ENCODE measurements around the gene PPIC.

Gene PPIC

DNA sequence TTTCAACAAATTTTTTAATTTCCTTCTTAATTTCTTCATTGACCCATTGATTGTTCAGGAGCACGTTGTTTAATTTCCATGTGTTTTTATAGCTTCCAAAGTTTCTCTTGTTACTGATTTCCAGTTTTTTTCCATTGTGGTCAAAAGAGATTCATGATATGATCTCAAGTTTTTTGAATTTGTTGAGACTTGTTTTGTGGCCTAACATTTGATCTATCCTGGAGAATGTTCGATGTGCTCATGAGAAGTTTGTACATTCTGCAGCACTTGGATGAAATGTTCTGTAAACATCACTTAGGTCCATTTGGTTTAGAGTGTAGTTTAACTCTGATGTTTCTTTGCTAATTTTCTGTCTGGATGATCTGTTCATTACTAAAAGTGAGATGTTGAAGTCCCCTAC, 14.7 kb upstream of the PPIC start:
- H3K27ac ChIP-seq (ENCODE audit: low read depth, low read length), result no peak overlapping the region
- H3K9ac ChIP-seq (ENCODE audit: low read depth in 1 of 2, low read length in 2 of 2), result no peak overlapping the region
- H3K4me3 ChIP-seq (ENCODE audit: low read depth in 1 of 2, low read length in 2 of 2), result no peak overlapping the region
- H3K36me3 ChIP-seq (ENCODE audit: control insufficient read depth in 1 of 2, insufficient read depth in 2 of 2, low read length in 2 of 2), result no peaks in the 10 kb centered on the region
- H3K4me1 ChIP-seq (ENCODE audit: control insufficient read depth in 1 of 2, insufficient read depth in 2 of 2, low read length in 2 of 2), result no peaks in the 10 kb centered on the region
- peaks cover 0 to 3% of the 10 kb centered on the region in 2 donors for H3K27me3 ChIP-seq (ENCODE audit: control insufficient read depth in 1 of 2, insufficient read depth in 2 of 2, low read length in 2 of 2)
- H3K9me3 ChIP-seq (ENCODE audit: control insufficient read depth in 1 of 2, low read length in 2 of 2), result peaks cover 0 to 4% of the 10 kb centered on the region in 2 donors

DNA sequence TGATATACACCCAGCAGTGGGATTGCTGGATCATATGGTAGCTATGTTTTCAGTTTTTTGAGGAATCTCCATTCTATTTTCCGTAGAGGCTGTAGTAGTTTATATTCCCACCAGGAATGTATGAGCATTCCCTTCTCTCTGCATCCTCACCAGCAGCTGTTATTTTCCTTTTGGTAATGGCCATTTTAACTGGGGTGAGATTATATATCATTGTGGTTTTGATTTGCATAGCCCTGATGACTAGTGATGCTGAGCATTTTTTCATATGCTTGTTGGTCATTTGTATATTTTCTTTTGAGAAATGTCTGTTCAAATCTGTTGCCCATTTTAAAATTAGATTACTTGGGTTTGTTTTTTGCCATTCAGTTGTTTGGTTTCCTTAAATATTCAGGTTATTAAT, 11.2 kb upstream of the PPIC start:
- Histone ChIP-seq H3K27ac (ENCODE audit: low read depth, low read length) (no peak overlapping the region), H3K27me3 (ENCODE audit: control insufficient read depth in 1 of 2, insufficient read depth in 2 of 2, low read length in 2 of 2) (peaks cover 0 to 4% of the 10 kb centered on the region in 2 donors), H3K9ac (ENCODE audit: low read depth in 1 of 2, low read length in 2 of 2) (no peak overlapping the region), H3K4me1 (ENCODE audit: control insufficient read depth in 1 of 2, insufficient read depth in 2 of 2, low read length in 2 of 2) (no peaks in the 10 kb centered on the region), H3K9me3 (ENCODE audit: control insufficient read depth in 1 of 2, low read length in 2 of 2) (peaks cover 0 to 4% of the 10 kb centered on the region in 2 donors), H3K4me3 (ENCODE audit: low read depth in 1 of 2, low read length in 2 of 2) (no peak overlapping the region), H3K36me3 (ENCODE audit: control insufficient read depth in 1 of 2, insufficient read depth in 2 of 2, low read length in 2 of 2) (no peaks in the 10 kb centered on the region)

DNA sequence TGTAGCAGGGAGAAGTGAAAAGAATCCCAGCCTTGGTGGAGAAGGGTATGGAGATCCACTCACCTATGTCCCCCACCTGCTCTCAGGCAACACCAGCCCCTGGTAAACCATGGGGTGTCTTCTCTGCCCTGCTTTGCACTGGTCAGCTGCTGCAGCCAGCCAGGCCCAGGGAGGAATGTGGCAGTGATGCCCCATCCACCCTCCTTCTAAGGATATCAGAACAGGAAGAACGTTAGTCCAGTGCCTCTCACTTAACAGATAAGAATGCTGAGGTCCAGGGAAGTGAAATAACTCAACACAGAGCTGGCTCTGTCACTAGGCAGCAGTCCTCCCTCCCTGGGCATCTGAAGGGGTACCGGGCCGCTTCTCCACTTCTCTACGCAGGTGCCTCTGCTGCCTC, 9.7 kb upstream of the PPIC start:
- no peaks in the 10 kb centered on the region for H3K36me3 ChIP-seq (ENCODE audit: control insufficient read depth in 1 of 2, insufficient read depth in 2 of 2, low read length in 2 of 2)

DNA sequence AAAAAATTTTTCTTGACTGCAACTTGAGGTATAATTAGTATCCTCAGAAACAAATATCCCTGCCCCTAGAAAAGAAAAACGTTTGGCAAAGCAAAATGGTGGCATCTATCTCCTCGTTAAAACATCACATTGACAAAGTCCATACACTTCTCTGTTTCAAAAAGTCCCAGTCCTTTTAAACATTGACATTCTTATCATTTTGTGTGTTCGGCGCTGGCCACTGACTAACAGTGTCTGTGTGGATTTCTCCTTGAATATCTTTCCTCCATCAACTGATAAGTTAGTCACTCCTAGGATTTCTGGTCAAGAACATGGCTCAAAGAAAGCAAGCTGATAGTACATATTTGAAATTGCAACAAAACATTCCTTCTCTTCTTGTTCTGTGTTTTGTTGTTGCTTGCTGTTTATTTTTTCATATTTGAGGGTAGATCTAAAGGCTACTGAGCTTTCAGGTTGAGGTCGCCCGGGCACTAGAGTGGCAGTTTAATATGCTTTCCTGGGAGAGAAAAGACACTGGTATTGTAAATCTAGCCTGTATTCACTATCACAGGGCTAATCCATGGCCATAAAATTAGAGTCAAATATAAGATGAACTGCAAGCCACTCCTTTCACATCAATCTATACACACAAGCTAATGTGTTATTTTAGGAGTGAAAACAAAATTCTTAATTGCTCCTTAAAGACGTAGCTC, 8.5 kb upstream of the PPIC start:
- Histone ChIP-seq H3K4me3 (ENCODE audit: low read depth in 1 of 2, low read length in 2 of 2) (no peak overlapping the region), H3K9me3 (ENCODE audit: control insufficient read depth in 1 of 2, low read length in 2 of 2) (no peaks in the 10 kb centered on the region), H3K4me1 (ENCODE audit: control insufficient read depth in 1 of 2, insufficient read depth in 2 of 2, low read length in 2 of 2) (no peaks in the 10 kb centered on the region), H3K9ac (ENCODE audit: low read depth in 1 of 2, low read length in 2 of 2) (no peak overlapping the region), H3K27me3 (ENCODE audit: control insufficient read depth in 1 of 2, insufficient read depth in 2 of 2, low read length in 2 of 2) (peaks cover 0 to 4% of the 10 kb centered on the region in 2 donors), H3K36me3 (ENCODE audit: control insufficient read depth in 1 of 2, insufficient read depth in 2 of 2, low read length in 2 of 2) (no peaks in the 10 kb centered on the region), H3K27ac (ENCODE audit: low read depth, low read length) (no peak overlapping the region)

More for the DNA sequence above, 9.7 kb upstream of the PPIC start:
- no peak overlapping the region for H3K9ac ChIP-seq (ENCODE audit: low read depth in 1 of 2, low read length in 2 of 2)
- H3K9me3 ChIP-seq (ENCODE audit: control insufficient read depth in 1 of 2, low read length in 2 of 2), result no peaks in the 10 kb centered on the region
- no peaks in the 10 kb centered on the region for H3K4me1 ChIP-seq (ENCODE audit: control insufficient read depth in 1 of 2, insufficient read depth in 2 of 2, low read length in 2 of 2)
- peaks cover 0 to 4% of the 10 kb centered on the region in 2 donors for H3K27me3 ChIP-seq (ENCODE audit: control insufficient read depth in 1 of 2, insufficient read depth in 2 of 2, low read length in 2 of 2)
- no peak overlapping the region for H3K27ac ChIP-seq (ENCODE audit: low read depth, low read length)
- H3K4me3 ChIP-seq (ENCODE audit: low read depth in 1 of 2, low read length in 2 of 2), result no peak overlapping the region

DNA sequence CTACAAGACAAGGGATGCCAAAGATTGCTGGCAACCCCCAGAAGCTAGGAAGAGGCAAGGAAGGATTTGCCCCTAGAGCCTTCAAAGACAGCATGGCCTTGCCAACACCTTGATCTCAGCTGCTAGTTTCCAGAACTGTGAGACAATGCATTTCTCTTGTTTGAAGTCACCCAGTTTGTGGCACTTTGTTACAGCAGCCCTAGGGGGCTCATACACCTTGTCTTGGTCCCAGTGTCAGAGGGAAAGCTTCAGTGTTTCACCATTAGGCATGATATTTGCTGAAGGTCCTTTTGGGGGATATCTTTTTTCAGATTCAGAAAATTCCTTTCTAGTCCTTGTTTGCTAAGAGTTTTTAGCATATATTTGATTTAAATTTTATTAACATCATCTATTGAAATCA, 3.1 kb upstream of the PPIC start:
- H3K4me3 ChIP-seq (ENCODE audit: low read depth in 1 of 2, low read length in 2 of 2), result no peak overlapping the region
- H3K9ac ChIP-seq (ENCODE audit: low read depth in 1 of 2, low read length in 2 of 2), result no peak overlapping the region
- no peaks in the 10 kb centered on the region for H3K36me3 ChIP-seq (ENCODE audit: control insufficient read depth in 1 of 2, insufficient read depth in 2 of 2, low read length in 2 of 2)
- no peaks in the 10 kb centered on the region for H3K9me3 ChIP-seq (ENCODE audit: control insufficient read depth in 1 of 2, low read length in 2 of 2)
- peaks cover 4 to 13% of the 10 kb centered on the region in 2 donors for H3K4me1 ChIP-seq (ENCODE audit: control insufficient read depth in 1 of 2, insufficient read depth in 2 of 2, low read length in 2 of 2)
- H3K27ac ChIP-seq (ENCODE audit: low read depth, low read length), result no peak overlapping the region
- peaks cover 0 to 4% of the 10 kb centered on the region in 2 donors for H3K27me3 ChIP-seq (ENCODE audit: control insufficient read depth in 1 of 2, insufficient read depth in 2 of 2, low read length in 2 of 2)

DNA sequence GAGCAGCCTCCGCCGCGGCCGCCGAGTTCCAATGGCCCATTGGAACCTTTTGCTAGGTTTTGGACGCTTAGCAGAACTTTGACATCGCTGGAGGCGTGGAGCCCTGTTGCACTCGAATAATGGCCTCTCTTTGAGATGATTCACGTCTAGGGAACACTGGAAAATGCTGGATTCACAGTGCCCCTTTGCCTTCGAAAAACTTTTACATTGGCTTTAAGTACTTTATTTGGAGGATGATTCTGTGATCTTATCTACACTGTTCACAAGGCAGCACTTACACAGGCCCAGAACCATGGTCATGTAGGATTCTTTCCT, 536 bp upstream of the PPIC start:
- Histone ChIP-seq H3K9me3 (ENCODE audit: control insufficient read depth in 1 of 2, low read length in 2 of 2) (no peaks in the 10 kb centered on the region), H3K4me1 (ENCODE audit: control insufficient read depth in 1 of 2, insufficient read depth in 2 of 2, low read length in 2 of 2) (peaks cover 4 to 13% of the 10 kb centered on the region in 2 donors), H3K27ac (ENCODE audit: low read depth, low read length) (peak overlapping the region; percentile 86), H3K27me3 (ENCODE audit: control insufficient read depth in 1 of 2, insufficient read depth in 2 of 2, low read length in 2 of 2) (peaks cover 0 to 4% of the 10 kb centered on the region in 2 donors), H3K4me3 (ENCODE audit: low read depth in 1 of 2, low read length in 2 of 2) (peak overlapping the region; percentile 76 to 77), H3K36me3 (ENCODE audit: control insufficient read depth in 1 of 2, insufficient read depth in 2 of 2, low read length in 2 of 2) (no peaks in the 10 kb centered on the region), H3K9ac (ENCODE audit: low read depth in 1 of 2, low read length in 2 of 2) (peak overlapping the region; percentile 60 to 67)

DNA sequence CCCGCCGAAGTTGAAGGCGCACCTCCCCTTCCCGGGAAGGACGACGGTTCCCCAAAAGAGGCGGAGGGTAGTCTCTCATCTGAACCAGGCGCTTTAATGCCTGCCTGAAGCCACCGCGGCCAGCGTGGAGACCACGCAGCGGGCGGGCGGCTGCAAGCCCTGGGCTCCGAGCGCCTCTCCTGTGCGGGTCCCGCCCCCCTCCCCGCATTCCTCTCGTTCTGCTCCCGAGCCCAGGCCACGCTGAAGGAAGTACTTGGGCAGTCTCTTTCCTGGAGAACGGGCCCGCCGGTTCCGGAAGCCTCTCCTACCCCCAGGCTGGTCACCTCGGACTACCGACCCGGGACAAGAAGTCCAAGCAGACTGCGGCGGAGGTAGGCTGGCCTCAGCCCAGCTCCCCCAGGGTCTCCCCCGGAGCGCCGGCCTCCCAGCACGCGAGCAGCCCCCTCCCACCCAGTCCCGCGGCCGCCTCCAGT, 571 bp downstream of the PPIC start:
- Histone ChIP-seq H3K4me1 (ENCODE audit: control insufficient read depth in 1 of 2, insufficient read depth in 2 of 2, low read length in 2 of 2) (peaks cover 4 to 13% of the 10 kb centered on the region in 2 donors), H3K9me3 (ENCODE audit: control insufficient read depth in 1 of 2, low read length in 2 of 2) (no peaks in the 10 kb centered on the region), H3K4me3 (ENCODE audit: low read depth in 1 of 2, low read length in 2 of 2) (peak overlapping the region; percentile 76 to 77), H3K27ac (ENCODE audit: low read depth, low read length) (peak overlapping the region; percentile 86), H3K9ac (ENCODE audit: low read depth in 1 of 2, low read length in 2 of 2) (peak overlapping the region; percentile 44 to 67), H3K36me3 (ENCODE audit: control insufficient read depth in 1 of 2, insufficient read depth in 2 of 2, low read length in 2 of 2) (no peaks in the 10 kb centered on the region), H3K27me3 (ENCODE audit: control insufficient read depth in 1 of 2, insufficient read depth in 2 of 2, low read length in 2 of 2) (peaks cover 0 to 4% of the 10 kb centered on the region in 2 donors)

DNA sequence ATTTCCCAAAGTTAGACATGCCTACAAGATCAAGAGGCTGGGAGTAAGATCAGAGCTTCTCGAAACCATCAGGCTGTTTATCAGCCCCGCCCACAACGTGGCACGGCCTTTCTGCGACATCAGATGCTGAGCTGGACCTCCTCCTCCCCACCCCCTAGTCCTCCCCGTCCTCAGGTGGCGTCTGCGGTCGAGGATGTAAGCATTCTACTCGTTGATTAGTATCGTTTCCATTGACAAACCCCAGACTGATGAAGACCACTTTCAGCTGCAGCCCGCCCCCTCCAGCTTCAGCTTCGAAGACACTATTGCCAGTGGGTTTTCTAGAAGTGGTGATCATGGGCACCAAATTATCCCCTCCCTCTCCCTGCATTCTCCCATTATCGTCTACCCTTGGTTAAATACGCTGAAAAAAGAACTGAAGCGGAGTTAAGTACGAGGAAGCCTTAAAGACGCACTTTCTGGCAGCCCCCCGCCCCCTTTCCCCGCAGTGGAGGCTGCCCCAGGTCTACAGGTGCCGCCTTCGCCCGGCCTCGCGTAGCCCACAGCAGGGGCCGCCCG, 1.1 kb downstream of the PPIC start:
- Histone ChIP-seq H3K9ac (ENCODE audit: low read depth in 1 of 2, low read length in 2 of 2) (peak overlapping the region; percentile 44 to 67), H3K27ac (ENCODE audit: low read depth, low read length) (peak overlapping the region; percentile 86), H3K27me3 (ENCODE audit: control insufficient read depth in 1 of 2, insufficient read depth in 2 of 2, low read length in 2 of 2) (peaks cover 0 to 4% of the 10 kb centered on the region in 2 donors), H3K9me3 (ENCODE audit: control insufficient read depth in 1 of 2, low read length in 2 of 2) (no peaks in the 10 kb centered on the region), H3K4me1 (ENCODE audit: control insufficient read depth in 1 of 2, insufficient read depth in 2 of 2, low read length in 2 of 2) (peaks cover 4 to 13% of the 10 kb centered on the region in 2 donors), H3K36me3 (ENCODE audit: control insufficient read depth in 1 of 2, insufficient read depth in 2 of 2, low read length in 2 of 2) (no peaks in the 10 kb centered on the region), H3K4me3 (ENCODE audit: low read depth in 1 of 2, low read length in 2 of 2) (peak overlapping the region; percentile 76 to 77)

DNA sequence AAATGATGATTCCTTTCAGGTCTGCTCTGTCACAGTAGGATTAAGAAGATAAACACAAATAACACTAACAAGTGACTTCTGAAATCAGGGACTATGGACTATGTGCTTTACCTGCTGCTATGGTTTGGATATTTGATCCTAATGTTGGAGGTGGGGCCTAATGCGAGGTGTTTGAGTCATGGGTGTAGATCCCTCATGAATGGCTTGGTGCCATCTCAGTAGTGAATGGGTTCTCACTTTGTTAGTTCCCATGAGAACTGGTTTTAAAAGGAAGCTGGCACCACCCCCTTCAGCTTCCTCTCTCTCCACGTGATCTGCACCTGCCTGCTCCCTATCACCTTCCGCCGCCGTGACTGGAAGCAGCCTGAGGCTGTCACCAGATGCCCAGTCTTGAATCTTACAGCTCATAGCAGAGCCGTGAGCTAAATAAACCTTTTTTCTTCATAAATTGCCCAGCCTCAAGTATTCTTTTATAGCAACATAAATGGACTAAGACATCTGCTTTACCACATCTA, 3.3 kb downstream of the PPIC start:
- H3K36me3 ChIP-seq (ENCODE audit: control insufficient read depth in 1 of 2, insufficient read depth in 2 of 2, low read length in 2 of 2), result peaks cover 0 to 5% of the 10 kb centered on the region in 2 donors
- H3K4me1 ChIP-seq (ENCODE audit: control insufficient read depth in 1 of 2, insufficient read depth in 2 of 2, low read length in 2 of 2), result peaks cover 4 to 13% of the 10 kb centered on the region in 2 donors
- H3K9me3 ChIP-seq (ENCODE audit: control insufficient read depth in 1 of 2, low read length in 2 of 2), result no peaks in the 10 kb centered on the region
- H3K9ac ChIP-seq (ENCODE audit: low read depth in 1 of 2, low read length in 2 of 2), result no peak overlapping the region
- no peak overlapping the region for H3K27ac ChIP-seq (ENCODE audit: low read depth, low read length)
- no peak overlapping the region for H3K4me3 ChIP-seq (ENCODE audit: low read depth in 1 of 2, low read length in 2 of 2)
- H3K27me3 ChIP-seq (ENCODE audit: control insufficient read depth in 1 of 2, insufficient read depth in 2 of 2, low read length in 2 of 2), result peaks cover 0 to 4% of the 10 kb centered on the region in 2 donors

DNA sequence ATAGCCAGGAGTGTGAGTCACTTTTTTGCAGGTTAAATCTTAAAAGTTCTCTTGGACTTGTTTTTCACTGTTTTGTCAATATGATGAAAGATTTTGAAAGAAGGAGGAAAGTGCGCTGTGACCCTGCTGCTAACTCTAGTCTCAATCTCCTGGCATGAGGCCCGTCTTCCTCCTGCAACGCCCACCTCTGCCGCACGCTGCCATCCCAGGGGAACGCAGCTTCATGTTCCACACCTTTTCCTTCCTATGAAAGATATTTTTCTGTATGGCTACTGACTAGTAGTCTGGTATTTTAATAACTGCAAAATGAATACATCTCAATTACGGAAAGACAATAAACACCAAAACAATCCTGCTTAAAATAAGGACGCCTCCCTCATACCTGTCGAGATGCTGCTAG, 8.3 kb downstream of the PPIC start:
- Histone ChIP-seq H3K9ac (ENCODE audit: low read depth in 1 of 2, low read length in 2 of 2) (no peak overlapping the region), H3K27me3 (ENCODE audit: control insufficient read depth in 1 of 2, insufficient read depth in 2 of 2, low read length in 2 of 2) (no peaks in the 10 kb centered on the region), H3K9me3 (ENCODE audit: control insufficient read depth in 1 of 2, low read length in 2 of 2) (no peaks in the 10 kb centered on the region), H3K36me3 (ENCODE audit: control insufficient read depth in 1 of 2, insufficient read depth in 2 of 2, low read length in 2 of 2) (peaks cover 6 to 29% of the 10 kb centered on the region in 2 donors), H3K4me3 (ENCODE audit: low read depth in 1 of 2, low read length in 2 of 2) (no peak overlapping the region), H3K27ac (ENCODE audit: low read depth, low read length) (no peak overlapping the region), H3K4me1 (ENCODE audit: control insufficient read depth in 1 of 2, insufficient read depth in 2 of 2, low read length in 2 of 2) (no peaks in the 10 kb centered on the region)
